Mesendoderm (in vitro differentiated cells): ENCODE results near the gene COX5A.

Experiments
- DNase-seq: peaks from one replicate; pipeline ENCODE4 v3.0.0; 2013
- H2AK5ac ChIP-seq: 2 replicates; pipeline ENCODE4 v1.6.1; 2013; ENCODE audit warnings: low read length, inconsistent platforms
- H2BK120ac ChIP-seq: 2 replicates; pipeline ENCODE4 v1.6.1; 2013; ENCODE audit warnings: low read depth, mild to moderate bottlenecking, low read length, moderate library complexity, mixed read lengths
- H2BK15ac ChIP-seq: replicated peaks from 2 replicates; pipeline ENCODE4 v1.6.1; 2013; ENCODE audit warnings: low read depth, mild to moderate bottlenecking, moderate library complexity
- H2BK5ac ChIP-seq: 2 replicates; pipeline ENCODE4 v1.6.1; 2013; ENCODE audit warnings: low read length, inconsistent platforms
- H3K18ac ChIP-seq: 2 replicates; pipeline ENCODE4 v1.6.1; 2013; ENCODE audit warnings: mild to moderate bottlenecking, low read length, mixed read lengths
- H3K23ac ChIP-seq: one replicate; pipeline ENCODE4 v1.6.1; 2013; ENCODE audit warnings: low read length
- H3K27ac ChIP-seq: 2 replicates; pipeline ENCODE4 v1.5.1; 2013; ENCODE audit warnings: low read depth, mild to moderate bottlenecking, inconsistent platforms, low read length, moderate library complexity
- H3K27me3 ChIP-seq: 2 replicates; pipeline ENCODE4 v1.6.1; 2013; ENCODE audit warnings: low read length, control low read depth, mild to moderate bottlenecking, inconsistent platforms; ENCODE audit not compliant: insufficient read depth, poor library complexity
- H3K36me3 ChIP-seq: 2 replicates; pipeline ENCODE4 v1.6.1; 2013; ENCODE audit warnings: low read length, inconsistent platforms; ENCODE audit not compliant: control insufficient read depth, insufficient read depth
- H3K4ac ChIP-seq: one replicate; pipeline ENCODE4 v1.6.1; 2013; ENCODE audit warnings: low read depth, mild to moderate bottlenecking, low read length, moderate library complexity
- H3K4me1 ChIP-seq: 2 replicates; pipeline ENCODE4 v1.6.1; 2013; ENCODE audit warnings: low read depth, low read length, inconsistent platforms; ENCODE audit not compliant: control insufficient read depth
- H3K4me2 ChIP-seq: 2 replicates; pipeline ENCODE4 v1.6.1; 2013; ENCODE audit warnings: low read length
- H3K4me3 ChIP-seq: 2 replicates; pipeline ENCODE4 v1.5.1; 2013; ENCODE audit warnings: mild to moderate bottlenecking, low read length
- H3K56ac ChIP-seq: one replicate; pipeline ENCODE4 v1.6.1; 2013; ENCODE audit warnings: low read length
- H3K79me1 ChIP-seq: 2 replicates; pipeline ENCODE4 v1.6.1; 2013; ENCODE audit warnings: low read length, inconsistent platforms
- H3K79me2 ChIP-seq: 2 replicates; pipeline ENCODE4 v1.6.1; 2013; ENCODE audit warnings: mild to moderate bottlenecking, low read length; ENCODE audit not compliant: control insufficient read depth, insufficient read depth
- H3K9ac ChIP-seq: 2 replicates; pipeline ENCODE4 v1.6.1; 2013; ENCODE audit warnings: low read length, inconsistent platforms
- H4K5ac ChIP-seq: one replicate; pipeline ENCODE4 v1.6.1; 2013; ENCODE audit warnings: low read length
- H4K8ac ChIP-seq: one replicate; pipeline ENCODE4 v1.6.1; 2013; ENCODE audit warnings: low read depth, mild to moderate bottlenecking, control low read depth, low read length, moderate library complexity
- WGBS: extraction: QIAGEN DNeasy Blood & Tissue Kit; methylation state at CpG from one replicate; pipeline ENCODE4 v1.1.7; 2013; ENCODE audit warnings: low lambda C conversion rate, missing lambda C conversion rate; ENCODE audit not compliant: insufficient coverage; ENCODE audit errors: extremely low coverage; 5-methylcytosine and 5-hydroxymethylcytosine counted together

The COX5A gene

DNA sequence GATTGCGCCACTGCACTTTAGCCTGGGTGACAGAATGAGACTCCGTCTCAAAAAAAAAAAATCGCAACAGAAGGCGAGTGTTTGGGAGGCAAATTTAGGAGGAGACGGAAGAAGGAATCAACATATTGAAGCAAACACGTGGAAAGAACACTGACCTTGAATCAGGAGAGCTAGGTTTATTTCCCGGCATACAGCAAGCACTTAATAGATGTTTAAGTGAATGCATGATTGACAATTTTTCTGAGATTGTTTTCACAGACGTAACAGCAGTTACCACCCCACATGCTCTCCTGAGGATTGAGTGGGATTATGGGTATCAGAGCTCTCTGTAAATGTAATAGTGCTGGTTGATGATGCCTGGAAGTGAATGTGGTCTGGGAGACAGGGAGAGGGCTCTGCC is 24.3 kb upstream of the COX5A start:
- no peaks in the 10 kb centered on the region for H3K36me3 ChIP-seq
- no peak overlapping the region for H2BK120ac ChIP-seq
- H4K5ac ChIP-seq = no peak overlapping the region
- no peak for DNase-seq
- H2BK15ac ChIP-seq = no peak overlapping the region
- H3K4me3 ChIP-seq = no peak overlapping the region
- H3K23ac ChIP-seq = no peak overlapping the region
- peaks cover under 1% of the 10 kb centered on the region for H3K4me1 ChIP-seq
- H2AK5ac ChIP-seq = no peak overlapping the region
- H3K56ac ChIP-seq = no peak overlapping the region
- no CpG with 5 or more reads among the region's 8 CpGs for WGBS
- H3K18ac ChIP-seq = no peak overlapping the region
- peaks cover 17% of the 10 kb centered on the region for H3K27me3 ChIP-seq
- H4K8ac ChIP-seq = no peak overlapping the region
- no peak overlapping the region for H3K9ac ChIP-seq
- no peak overlapping the region for H3K27ac ChIP-seq
- no peaks in the 10 kb centered on the region for H3K79me2 ChIP-seq
- no peak overlapping the region for H2BK5ac ChIP-seq
- H3K4me2 ChIP-seq = no peak overlapping the region
- no peaks in the 10 kb centered on the region for H3K79me1 ChIP-seq
- H3K4ac ChIP-seq = no peak overlapping the region

GRCh38 chr15:74961616-74962015 is 23.7 kb upstream of the COX5A start:
- Histone ChIP-seq H3K9ac (no peak overlapping the region), H4K5ac (no peak overlapping the region), H3K4me2 (no peak overlapping the region), H4K8ac (no peak overlapping the region), H3K4ac (no peak overlapping the region), H3K36me3 (no peaks in the 10 kb centered on the region), H3K18ac (no peak overlapping the region), H2AK5ac (no peak overlapping the region), H3K56ac (no peak overlapping the region), H3K4me1 (peaks cover 2% of the 10 kb centered on the region), H2BK5ac (no peak overlapping the region), H3K79me2 (no peaks in the 10 kb centered on the region), H3K27me3 (peaks cover 17% of the 10 kb centered on the region), H2BK15ac (no peak overlapping the region), H3K4me3 (no peak overlapping the region), H2BK120ac (no peak overlapping the region), H3K27ac (no peak overlapping the region), H3K79me1 (no peaks in the 10 kb centered on the region), H3K23ac (no peak overlapping the region)
- DNase-seq = no peak
- no CpG with 5 or more reads among the region's 5 CpGs for WGBS

- Histone ChIP-seq H3K4me3 (no peak overlapping the region), H3K79me2 (no peaks in the 10 kb centered on the region), H2BK5ac (no peak overlapping the region), H4K5ac (no peak overlapping the region), H2BK15ac (no peak overlapping the region), H2AK5ac (no peak overlapping the region), H3K4me2 (no peak overlapping the region), H3K4ac (no peak overlapping the region), H3K36me3 (no peaks in the 10 kb centered on the region), H2BK120ac (no peak overlapping the region), H3K4me1 (peaks cover 2% of the 10 kb centered on the region), H3K27me3 (peaks cover 17% of the 10 kb centered on the region), H3K56ac (no peak overlapping the region), H3K27ac (no peak overlapping the region), H3K79me1 (no peaks in the 10 kb centered on the region), H4K8ac (no peak overlapping the region), H3K18ac (no peak overlapping the region), H3K23ac (no peak overlapping the region), H3K9ac (no peak overlapping the region)
- no peak for DNase-seq
- WGBS = no CpG with 5 or more reads among the region's 3 CpGs
Measured at GRCh38 chr15:74960995-74961588, 23.2 kb upstream of the COX5A start.

- H3K4me2 ChIP-seq = no peak overlapping the region
- H3K56ac ChIP-seq = no peak overlapping the region
- H2AK5ac ChIP-seq = no peak overlapping the region
- H2BK15ac ChIP-seq = no peak overlapping the region
- H3K27ac ChIP-seq = no peak overlapping the region
- no peak overlapping the region for H3K4me3 ChIP-seq
- no CpG with 5 or more reads among the region's 1 CpG for WGBS
- no peak overlapping the region for H3K9ac ChIP-seq
- no peaks in the 10 kb centered on the region for H3K79me2 ChIP-seq
- H3K23ac ChIP-seq = no peak overlapping the region
- peaks cover 24% of the 10 kb centered on the region for H3K27me3 ChIP-seq
- H3K36me3 ChIP-seq = no peaks in the 10 kb centered on the region
- H3K79me1 ChIP-seq = no peaks in the 10 kb centered on the region
- H2BK120ac ChIP-seq = no peak overlapping the region
- peaks cover 7% of the 10 kb centered on the region for H3K4me1 ChIP-seq
- no peak overlapping the region for H3K18ac ChIP-seq
- no peak overlapping the region for H4K5ac ChIP-seq
- H4K8ac ChIP-seq = no peak overlapping the region
- no peak overlapping the region for H3K4ac ChIP-seq
- no peak for DNase-seq
- no peak overlapping the region for H2BK5ac ChIP-seq
Measured at GRCh38 chr15:74960286-74960685, 22.4 kb upstream of the COX5A start.

- Histone ChIP-seq H3K23ac (no peak overlapping the region), H4K8ac (no peak overlapping the region)
- no peak for DNase-seq
Measured at GRCh38 chr15:74959586-74959939, 21.7 kb upstream of the COX5A start.

GRCh38 chr15:74958908-74959585 is 21.2 kb upstream of the COX5A start:
- Histone ChIP-seq H3K27ac (no peak overlapping the region), H3K56ac (peak overlapping the region; percentile 0), H3K36me3 (no peaks in the 10 kb centered on the region), H2AK5ac (no peak overlapping the region), H2BK15ac (no peak overlapping the region), H3K79me1 (no peaks in the 10 kb centered on the region), H4K8ac (no peak overlapping the region), H3K79me2 (no peaks in the 10 kb centered on the region), H3K9ac (no peak overlapping the region), H3K4me3 (no peak overlapping the region), H3K23ac (no peak overlapping the region), H3K4me2 (peak overlapping the region; percentile 73), H3K4ac (no peak overlapping the region), H2BK5ac (no peak overlapping the region), H4K5ac (no peak overlapping the region), H3K4me1 (peaks cover 11% of the 10 kb centered on the region), H3K27me3 (peaks cover 24% of the 10 kb centered on the region), H2BK120ac (no peak overlapping the region), H3K18ac (no peak overlapping the region)
- no CpG with 5 or more reads among the region's 47 CpGs for WGBS
- DNase-seq = peak; percentile 79

More at GRCh38 chr15:74959586-74959939, 21.7 kb upstream of the COX5A start:
- no peaks in the 10 kb centered on the region for H3K79me1 ChIP-seq
- no peak overlapping the region for H3K27ac ChIP-seq
- peaks cover 24% of the 10 kb centered on the region for H3K27me3 ChIP-seq
- H3K18ac ChIP-seq = no peak overlapping the region
- H3K4me1 ChIP-seq = peaks cover 10% of the 10 kb centered on the region
- H4K5ac ChIP-seq = no peak overlapping the region
- H3K79me2 ChIP-seq = no peaks in the 10 kb centered on the region
- no peak overlapping the region for H3K4me2 ChIP-seq
- H3K56ac ChIP-seq = no peak overlapping the region
- no peak overlapping the region for H2AK5ac ChIP-seq
- WGBS = no CpG with 5 or more reads among the region's 8 CpGs
- H2BK15ac ChIP-seq = no peak overlapping the region
- H3K4ac ChIP-seq = no peak overlapping the region
- no peak overlapping the region for H2BK5ac ChIP-seq
- H3K4me3 ChIP-seq = no peak overlapping the region
- no peaks in the 10 kb centered on the region for H3K36me3 ChIP-seq
- no peak overlapping the region for H2BK120ac ChIP-seq
- no peak overlapping the region for H3K9ac ChIP-seq
